GM19328 (cell line): ENCODE data around the gene RCE1.

ENCODE experiments used
- ATAC-seq: cut with Tn5 transposase; IDR thresholded peaks from one replicate; pipeline ENCODE4 v1.9.1; 2021; ENCODE audit warnings: mild to moderate bottlenecking, moderate library complexity; ENCODE audit not compliant: unreplicated experiment

The RCE1 gene

DNA sequence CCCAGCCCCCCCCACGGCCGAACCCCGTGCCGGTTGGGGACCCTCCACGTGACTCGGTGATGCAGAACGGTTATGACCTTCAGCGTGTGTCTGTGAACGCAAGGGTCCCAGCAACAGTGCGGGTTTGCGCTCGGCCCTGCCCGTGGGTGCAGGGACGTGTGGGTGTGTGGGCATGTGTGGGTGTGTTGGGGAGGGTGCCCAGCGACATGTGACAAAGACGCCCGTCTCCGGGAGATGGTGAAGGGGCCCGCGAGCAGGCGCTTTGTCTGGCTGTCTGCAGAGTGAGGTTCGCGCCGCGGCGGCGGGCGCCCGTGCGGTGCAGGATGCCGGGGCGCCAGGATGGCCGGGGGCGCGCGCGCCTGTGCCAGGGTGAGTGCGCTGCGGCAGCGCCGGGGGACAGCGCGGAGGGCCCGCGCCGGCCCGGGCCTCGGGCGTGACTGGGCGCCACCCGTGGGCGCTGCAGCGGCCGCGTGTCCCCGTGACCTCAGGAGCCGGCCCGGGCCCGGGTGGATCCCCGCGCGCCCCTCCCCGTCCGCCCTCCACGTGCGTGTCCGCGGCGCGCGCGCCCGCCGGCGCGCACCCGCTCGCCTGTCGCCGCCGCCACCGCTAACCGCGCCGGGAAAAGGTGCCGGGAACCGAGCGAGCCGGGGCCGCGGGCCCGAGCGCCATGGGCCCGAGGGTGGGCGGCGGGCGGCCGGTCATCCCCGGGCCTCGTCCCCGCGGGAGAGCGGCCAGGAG lies 13.4 kb downstream of the RCE1 start, which contains the start of gene LRFN4:
Gene LRFN4, plus strand, starts transcription at position 569 of the 738 bp plus-strand sequence. CDS start 681 bp downstream, outside the sequence.
- no peak for ATAC-seq

DNA sequence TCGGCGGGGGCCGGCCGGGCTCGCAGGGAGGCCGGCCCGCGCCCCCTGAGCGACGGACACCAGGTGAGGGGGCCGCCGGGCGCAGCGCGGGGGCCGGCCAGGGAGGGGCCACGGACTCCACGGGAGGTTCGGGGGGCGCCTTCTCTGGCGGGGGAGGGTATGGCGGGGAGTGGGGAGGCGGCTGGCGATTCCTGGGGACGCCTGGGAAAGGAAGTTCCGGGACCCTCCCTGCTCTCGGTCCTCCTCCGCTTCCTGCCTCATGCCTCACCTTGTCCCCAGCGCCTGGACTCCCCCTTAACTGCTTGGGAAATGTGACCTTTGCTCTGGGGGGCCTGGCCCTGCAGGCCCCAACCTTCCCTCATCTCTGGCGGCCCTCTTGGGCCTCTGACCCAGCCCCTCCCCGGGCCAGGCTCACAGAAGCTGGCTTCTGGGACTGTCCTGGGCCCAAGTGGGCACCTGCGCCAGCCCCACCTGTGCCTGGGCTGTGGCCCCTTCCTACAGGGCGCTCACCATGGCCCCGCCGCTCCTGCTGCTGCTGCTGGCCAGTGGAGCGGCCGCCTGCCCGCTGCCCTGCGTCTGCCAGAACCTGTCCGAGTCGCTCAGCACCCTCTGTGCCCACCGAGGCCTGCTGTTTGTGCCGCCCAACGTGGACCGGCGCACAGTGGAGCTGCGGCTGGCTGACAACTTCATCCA lies 14.1 kb downstream of the RCE1 start:
- no peak for ATAC-seq

DNA sequence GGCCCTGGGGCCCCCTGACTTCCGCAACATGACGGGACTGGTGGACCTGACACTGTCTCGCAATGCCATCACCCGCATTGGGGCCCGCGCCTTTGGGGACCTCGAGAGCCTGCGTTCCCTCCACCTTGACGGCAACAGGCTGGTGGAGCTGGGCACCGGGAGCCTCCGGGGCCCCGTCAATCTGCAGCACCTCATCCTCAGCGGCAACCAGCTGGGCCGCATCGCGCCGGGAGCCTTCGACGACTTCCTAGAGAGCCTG lies 14.6 kb downstream of the RCE1 start:
- ATAC-seq: no peak

DNA sequence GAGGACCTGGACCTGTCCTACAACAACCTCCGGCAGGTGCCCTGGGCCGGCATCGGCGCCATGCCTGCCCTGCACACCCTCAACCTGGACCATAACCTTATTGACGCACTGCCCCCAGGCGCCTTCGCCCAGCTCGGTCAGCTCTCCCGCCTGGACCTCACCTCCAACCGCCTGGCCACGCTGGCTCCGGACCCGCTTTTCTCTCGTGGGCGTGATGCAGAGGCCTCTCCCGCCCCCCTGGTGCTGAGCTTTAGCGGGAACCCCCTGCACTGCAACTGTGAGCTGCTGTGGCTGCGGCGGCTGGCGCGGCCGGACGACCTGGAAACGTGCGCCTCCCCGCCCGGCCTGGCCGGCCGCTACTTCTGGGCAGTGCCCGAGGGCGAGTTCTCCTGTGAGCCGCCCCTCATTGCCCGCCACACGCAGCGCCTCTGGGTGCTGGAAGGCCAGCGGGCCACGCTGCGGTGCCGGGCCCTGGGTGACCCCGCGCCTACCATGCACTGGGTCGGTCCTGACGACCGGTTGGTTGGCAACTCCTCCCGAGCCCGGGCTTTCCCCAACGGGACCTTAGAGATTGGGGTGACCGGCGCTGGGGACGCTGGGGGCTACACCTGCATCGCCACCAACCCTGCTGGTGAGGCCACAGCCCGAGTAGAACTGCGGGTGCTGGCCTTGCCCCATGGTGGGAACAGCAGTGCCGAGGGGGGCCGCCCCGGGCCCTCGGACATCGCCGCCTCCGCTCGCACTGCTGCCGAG lies 15.1 kb downstream of the RCE1 start:
- ATAC-seq: no peak

DNA sequence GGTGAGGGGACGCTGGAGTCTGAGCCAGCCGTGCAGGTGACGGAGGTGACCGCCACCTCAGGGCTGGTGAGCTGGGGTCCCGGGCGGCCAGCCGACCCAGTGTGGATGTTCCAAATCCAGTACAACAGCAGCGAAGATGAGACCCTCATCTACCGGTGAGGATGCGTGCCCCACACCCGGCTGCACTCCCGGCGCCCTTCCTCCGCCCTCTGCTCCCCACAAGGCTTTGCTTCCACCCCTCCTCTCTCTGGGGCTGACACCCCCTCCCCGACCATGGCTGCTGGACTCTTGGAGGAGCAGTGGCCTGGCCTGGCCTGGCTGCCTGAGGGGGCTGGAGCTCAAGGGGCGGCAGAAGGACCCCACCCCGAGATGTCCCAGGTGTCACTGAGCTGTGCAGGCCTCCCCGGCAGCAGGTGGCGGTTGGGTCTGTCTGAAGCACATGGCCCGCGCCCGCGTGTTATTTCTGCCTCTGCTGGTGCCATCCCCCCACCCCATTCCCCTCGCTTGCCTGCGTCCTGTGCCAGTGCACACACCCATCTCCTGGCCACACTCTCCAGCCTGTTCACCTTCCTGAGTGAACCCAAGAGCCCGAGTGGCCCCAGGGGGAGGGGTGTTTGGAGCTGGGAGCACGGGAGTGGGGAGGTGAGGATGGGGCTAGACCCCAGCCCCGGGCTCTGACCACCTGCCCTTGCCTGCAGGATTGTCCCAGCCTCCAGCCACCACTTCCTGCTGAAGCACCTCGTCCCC lies 15.9 kb downstream of the RCE1 start:
- ATAC-seq: no peak

DNA sequence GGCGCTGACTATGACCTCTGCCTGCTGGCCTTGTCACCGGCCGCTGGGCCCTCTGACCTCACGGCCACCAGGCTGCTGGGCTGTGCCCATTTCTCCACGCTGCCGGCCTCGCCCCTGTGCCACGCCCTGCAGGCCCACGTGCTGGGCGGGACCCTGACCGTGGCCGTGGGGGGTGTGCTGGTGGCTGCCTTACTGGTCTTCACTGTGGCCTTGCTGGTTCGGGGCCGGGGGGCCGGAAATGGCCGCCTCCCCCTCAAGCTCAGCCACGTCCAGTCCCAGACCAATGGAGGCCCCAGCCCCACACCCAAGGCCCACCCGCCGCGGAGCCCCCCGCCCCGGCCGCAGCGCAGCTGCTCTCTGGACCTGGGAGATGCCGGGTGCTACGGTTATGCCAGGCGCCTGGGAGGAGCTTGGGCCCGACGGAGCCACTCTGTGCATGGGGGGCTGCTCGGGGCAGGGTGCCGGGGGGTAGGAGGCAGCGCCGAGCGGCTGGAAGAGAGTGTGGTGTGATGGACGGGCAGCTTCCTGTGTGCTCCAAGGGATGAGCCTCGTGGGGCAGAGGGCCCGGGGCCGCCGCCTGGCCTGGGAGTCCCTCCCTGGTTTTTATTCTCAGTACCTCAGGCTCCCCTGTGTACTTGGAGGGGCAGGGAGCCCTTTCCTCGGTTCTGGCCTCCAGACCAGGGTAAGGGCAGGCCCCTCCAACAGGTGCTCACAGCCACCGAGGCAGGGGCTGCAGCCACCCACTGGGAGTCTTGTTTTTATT lies 16.6 kb downstream of the RCE1 start:
- ATAC-seq: no peak

DNA sequence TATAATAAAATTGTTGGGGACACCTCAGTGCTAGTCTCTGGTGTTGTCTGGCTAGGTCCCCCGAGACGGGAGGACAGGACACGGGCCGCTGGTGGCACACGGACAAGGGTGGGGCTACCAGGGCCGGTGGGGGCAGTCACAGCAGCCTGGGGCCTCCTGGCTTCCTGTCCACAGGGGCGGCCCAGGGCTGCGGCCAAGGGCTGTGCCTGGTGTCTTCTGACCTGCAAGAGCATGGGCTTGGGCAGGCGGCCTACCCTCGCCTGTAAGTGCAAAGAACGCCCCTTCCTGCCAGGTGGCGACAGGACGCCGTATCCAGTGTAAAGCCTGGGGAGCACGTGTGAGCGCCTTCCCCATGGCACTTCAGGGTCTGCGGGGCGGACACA lies 17.2 kb downstream of the RCE1 start:
- no peak for ATAC-seq

DNA sequence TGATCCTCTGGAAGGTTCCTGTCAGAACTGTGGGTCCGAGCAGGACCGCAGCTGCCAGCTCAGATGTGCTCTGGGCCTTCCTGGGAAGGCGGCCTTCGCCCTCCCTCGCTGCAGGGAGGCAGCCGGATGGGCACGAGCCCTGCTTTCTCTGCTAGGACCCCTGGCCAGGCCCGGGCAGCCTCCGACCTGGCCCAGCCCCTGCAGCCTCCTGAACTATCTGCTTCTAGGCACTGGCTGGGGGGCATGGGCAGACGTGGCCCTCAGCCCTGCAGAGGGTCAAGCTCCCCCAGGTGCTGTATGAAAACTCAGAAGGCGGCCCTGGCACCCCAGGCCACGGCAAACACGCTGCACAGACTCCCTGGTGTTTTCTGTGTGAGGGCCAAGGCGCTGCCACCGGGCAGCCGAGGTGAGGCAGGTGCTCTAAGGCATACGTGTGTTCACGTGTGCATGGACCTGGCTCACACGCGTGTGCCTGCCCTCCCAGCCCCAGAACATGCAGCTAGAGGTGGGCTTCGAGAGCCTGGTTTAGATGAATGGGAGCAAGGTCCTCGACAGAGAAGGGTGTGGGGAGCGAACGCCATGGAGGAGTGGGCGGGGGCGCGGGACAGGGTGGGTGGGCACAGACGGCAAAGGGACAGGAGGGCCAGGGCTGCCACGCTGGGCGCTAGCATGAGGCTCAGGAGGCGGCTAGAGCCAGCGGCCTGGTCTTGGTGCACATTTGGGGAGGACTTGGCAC lies 18.0 kb downstream of the RCE1 start:
- no peak for ATAC-seq

DNA sequence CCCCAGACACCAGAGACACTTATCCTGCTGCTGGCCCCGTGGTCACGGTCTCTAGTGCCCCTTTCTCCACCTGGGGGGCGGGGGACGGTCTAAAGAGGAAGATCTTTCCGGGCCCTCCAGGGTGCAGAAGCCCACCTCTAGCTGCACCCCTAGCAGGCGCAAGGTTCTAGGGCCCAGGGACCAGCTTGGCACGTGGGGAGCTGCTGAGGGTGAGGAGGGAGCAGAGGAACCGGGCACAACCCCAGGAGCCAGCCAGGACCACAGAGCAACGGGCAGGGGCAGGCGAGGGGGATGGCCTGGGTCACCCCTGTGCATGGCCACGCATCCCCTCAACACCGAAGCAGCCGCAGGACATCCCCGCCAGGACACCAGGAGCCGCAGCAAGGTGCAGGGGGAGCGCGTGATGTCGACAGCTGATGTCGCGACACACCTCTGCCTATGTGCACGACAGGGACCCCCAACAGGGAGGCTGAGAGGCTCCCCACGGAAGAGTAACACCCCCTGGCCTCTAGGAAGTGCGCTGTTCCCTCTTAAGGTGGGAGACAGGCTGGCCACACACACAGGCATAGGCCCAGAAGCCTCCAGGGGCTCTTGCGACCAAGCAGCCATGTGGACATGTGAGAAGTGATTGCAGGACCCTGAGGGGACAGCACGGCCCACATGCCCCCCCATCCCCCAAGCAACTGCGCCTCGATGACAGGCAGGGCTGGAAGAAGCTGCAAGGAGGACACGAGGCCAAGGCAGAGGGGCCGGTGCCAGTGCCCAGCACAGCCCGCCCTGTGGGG lies 18.7 kb downstream of the RCE1 start:
- ATAC-seq: no peak

DNA sequence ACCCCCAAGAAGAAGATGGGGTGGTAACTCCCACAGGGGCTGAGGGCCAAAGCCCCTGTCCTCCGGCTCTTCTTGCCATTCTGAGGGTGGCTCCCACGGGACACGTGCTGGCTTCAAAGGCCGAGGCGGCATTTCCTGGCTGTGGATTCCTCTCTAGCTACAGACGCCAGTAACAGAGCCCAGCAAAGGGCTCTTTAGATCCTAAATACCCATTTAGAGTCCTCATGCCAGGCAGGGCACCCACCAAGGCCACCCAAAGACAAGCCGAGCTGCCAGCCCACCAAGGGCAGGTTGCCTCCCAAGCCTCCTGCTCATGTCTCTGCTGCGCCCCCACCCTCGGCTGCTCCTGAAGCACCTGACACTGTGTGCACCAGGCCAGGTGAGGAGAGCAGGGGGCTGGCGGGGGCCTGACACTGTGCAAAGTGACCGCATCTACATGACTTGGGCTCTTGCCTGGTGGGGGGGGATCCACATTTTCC lies 19.4 kb downstream of the RCE1 start:
- ATAC-seq: no peak

DNA sequence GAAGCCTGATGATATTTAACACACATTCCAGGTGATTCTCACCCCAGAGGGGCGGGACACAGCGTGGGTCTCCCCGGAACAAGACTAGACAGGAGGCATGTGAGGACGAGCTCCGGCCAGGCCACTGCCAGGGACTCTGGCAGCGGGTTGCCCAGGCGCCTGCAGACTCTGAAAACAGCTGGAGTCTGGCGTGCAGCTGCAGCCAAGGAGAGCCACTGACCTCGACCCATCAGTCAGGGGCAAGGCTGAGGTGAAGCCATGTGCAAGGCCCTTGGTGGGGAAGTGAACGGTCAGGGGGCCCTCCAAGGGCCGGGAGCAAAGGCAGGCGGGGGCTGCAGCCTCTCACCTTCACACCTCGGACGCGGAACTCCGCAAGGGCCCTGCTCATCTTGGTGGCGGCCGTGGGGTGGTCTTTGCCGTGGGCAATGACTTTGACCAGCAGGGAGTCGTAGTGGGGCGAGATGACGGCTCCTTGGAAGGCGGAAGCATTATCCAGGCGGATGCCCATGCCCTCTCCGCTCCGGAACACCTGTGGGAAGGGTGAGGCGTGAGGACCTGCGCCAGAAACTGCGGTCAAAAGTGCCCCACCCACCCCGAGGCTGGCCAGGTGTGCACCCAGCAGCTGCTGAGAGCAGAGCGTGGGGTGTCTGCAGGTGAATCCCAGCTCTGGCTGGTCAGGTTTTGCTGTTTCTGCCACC lies 20.3 kb downstream of the RCE1 start:
- ATAC-seq: no peak

DNA sequence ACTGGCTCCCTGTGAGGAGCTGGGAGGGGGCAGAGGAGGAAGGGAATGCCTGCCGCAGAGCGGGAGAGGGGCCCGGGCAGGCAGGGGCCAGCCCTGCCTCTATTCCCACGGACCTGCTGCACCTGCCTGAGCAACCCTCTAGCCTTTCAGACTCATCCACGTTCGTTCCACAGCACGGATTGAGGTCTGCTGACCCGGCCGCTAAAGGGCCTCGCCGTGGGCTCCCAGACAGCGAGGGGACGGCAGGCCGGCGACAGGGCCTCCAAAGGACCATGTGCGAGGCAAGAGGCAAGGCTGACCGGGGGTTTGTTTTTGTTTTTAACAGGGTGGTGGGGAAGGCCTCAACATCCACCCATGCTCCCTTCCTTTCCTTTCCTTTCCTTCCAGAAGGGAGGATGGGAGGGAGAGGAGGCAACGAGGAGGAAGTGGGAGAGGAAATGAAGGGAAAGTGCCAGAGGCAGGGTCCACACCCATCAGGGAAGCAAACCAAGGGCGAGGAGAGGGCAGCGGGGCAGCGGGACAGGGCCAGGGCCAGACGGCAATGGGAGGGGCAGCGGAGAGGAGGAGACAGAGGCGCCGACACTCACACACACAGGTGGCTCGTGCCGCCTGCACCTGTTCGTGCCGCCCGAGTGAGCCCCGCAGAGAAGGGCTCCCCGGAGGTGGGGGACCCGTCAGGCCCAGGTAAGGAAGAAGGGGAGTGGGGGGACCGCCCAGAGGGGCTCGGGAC lies 21.1 kb downstream of the RCE1 start:
- no peak for ATAC-seq

DNA sequence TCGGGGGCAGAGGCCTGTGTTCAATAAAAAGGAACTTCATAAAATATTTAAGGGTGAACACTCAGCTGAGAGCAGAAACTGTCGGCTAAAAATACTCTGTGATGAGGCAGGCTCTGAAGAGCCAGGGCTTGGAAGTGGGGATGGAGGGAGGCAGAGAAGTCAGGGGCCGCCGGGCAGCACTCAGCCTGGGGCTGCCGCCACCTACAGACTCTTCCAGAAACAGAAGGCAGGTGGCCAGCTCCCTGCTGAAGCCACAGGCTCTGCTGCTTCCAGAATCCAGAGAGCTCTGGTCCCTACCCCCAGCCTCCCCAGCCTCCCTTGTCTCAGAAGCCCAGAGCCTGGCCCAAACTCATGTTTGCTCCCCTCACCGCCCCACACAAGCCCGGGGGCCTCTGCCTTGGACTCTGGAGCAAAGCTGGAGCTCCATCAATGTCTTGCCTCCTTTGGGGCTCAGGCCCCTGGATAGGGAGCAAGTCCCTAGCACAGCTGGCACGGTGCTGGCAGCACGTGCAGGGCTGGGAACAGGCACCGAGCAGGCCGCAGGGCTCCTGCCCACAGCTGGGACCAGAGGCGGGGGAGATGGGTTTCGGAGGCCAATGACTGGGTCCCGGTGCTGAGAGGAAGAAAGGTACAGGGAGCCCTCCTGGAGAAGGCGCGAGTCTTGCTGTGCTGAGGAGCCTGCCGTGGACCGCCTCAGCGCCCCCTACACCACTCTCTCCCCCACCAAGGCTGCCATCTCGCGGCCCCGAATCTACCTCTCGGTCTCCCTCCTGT lies 21.9 kb downstream of the RCE1 start:
- no peak for ATAC-seq

DNA sequence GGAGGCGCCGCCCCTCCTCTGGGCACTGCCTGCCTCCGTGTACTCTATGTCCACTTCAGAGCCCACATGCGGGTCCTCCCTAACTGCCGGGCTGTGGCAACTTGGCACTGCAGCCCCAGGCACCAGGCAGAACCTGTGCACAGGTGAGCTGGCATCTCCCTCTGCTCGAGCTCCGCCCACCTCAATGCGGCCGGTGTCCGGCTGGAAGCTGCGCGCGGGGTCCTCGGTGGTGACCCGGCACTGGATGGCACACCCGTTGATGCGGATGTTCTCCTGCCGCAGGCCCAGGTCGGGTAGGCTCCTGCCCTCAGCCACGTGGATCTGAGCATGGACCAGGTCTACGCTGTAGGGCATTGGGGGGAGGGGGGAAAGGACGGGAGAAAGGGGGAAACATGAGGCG lies 22.8 kb downstream of the RCE1 start:
- no peak for ATAC-seq

DNA sequence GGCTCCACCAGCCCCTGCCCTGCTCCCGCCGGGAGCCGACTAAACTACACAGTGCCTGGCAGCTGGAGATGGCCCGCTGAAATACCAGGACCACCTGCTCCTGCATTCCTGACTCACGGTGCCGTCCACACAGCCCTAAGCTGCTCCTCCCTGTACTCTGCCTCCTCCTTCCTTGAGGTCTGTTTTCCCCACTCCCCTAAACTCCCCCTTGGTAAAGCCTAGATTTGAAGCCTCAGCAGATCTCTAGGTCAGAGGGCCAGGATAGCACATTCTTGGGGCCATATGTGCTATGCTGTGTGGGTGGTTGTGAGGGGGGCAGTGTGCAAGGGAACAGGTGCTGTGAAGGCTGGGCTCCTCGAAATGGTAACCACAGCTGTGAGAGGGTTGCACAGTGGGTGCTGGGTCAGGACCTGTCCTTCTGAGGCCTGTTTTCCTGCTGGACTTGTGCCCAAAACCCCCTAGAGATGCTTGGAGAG lies 23.3 kb downstream of the RCE1 start:
- ATAC-seq: no peak

DNA sequence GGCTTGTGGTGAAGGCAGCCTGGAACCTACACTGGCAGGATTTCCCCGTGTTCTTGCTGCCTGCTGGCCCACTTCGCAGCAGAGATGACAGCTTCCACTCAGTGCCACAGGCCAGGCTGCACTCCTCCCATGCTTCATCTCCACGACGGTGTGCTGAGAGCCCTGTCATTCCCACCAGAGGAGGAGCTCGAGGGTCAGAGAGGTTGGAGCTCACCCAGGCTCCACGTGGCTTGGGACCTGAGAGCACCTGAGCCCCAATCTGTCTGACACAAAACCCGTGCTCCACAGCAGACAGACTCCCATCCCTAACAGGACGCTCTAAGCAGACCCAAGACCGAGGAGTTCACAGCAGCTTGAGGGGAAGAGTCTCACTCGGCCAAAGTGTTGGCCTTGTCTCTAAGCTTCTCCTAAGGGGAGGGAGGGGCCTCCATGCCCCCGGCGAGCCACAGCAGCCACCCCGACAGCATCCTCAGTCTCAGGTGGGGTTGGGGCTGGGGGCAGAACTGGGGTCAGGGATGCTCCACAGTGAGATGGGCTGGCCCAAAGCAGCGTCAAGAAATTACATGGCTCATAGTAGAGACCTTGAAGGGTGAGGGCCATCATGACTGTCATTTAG lies 24.3 kb downstream of the RCE1 start:
- no peak for ATAC-seq
